ENCODE results near the gene MPND.

Gene MPND

GRCh38 chr19:4371247-4372164 lies 28.1 kb downstream of the MPND start:
- Histone ChIP-seq H3K4me3 (ENCODE audit: low read depth in 1 of 5, low read length in 5 of 5) (no peak overlapping the region), H3K4me1 (ENCODE audit: control insufficient read depth in 5 of 5, insufficient read depth in 5 of 5, low read length in 5 of 5) (peaks cover 35 to 94% (median 91%) of the 10 kb centered on the region in 5 donors), H3K27me3 (ENCODE audit: control insufficient read depth in 5 of 5, insufficient read depth in 4 of 5, low read length in 5 of 5) (no peaks in the 10 kb centered on the region), H3K9me3 (ENCODE audit: control insufficient read depth in 5 of 5, low read length in 5 of 5) (no peaks in the 10 kb centered on the region), H3K27ac (ENCODE audit: low read depth, low read length) (peak overlapping the region; percentile 46), H3K36me3 (ENCODE audit: control insufficient read depth in 5 of 5, insufficient read depth in 5 of 5, low read length in 5 of 5) (peaks cover 0 to 21% (median 9%) of the 10 kb centered on the region in 5 donors), H3K9ac (ENCODE audit: low read length in 5 of 5) (peak overlapping the region in 3 of 5 donors; percentile 22 to 68 (median 36))

- Histone ChIP-seq H3K36me3 (ENCODE audit: control insufficient read depth in 5 of 5, insufficient read depth in 5 of 5, low read length in 5 of 5) (peaks cover 0 to 23% (median 5%) of the 10 kb centered on the region in 5 donors), H3K27ac (ENCODE audit: low read depth, low read length) (peak overlapping the region; percentile 95), H3K27me3 (ENCODE audit: control insufficient read depth in 5 of 5, insufficient read depth in 4 of 5, low read length in 5 of 5) (no peaks in the 10 kb centered on the region), H3K4me1 (ENCODE audit: control insufficient read depth in 5 of 5, insufficient read depth in 5 of 5, low read length in 5 of 5) (peaks cover 36 to 100% (median 99%) of the 10 kb centered on the region in 5 donors), H3K9me3 (ENCODE audit: control insufficient read depth in 5 of 5, low read length in 5 of 5) (no peaks in the 10 kb centered on the region), H3K9ac (ENCODE audit: low read length in 5 of 5) (peak overlapping the region in 2 of 5 donors; percentile 5 to 68), H3K4me3 (ENCODE audit: low read depth in 1 of 5, low read length in 5 of 5) (no peak overlapping the region)
Observed at GRCh38 chr19:4372165-4373012, 29.0 kb downstream of the MPND start.

- H3K9ac ChIP-seq (ENCODE audit: low read length in 5 of 5), result peak overlapping the region; percentile 5 to 78 (median 56)
- H3K27ac ChIP-seq (ENCODE audit: low read depth, low read length), result peak overlapping the region; percentile 95
- H3K4me3 ChIP-seq (ENCODE audit: low read depth in 1 of 5, low read length in 5 of 5), result no peak overlapping the region
- no peaks in the 10 kb centered on the region for H3K9me3 ChIP-seq (ENCODE audit: control insufficient read depth in 5 of 5, low read length in 5 of 5)
- peaks cover 0 to 23% (median 3%) of the 10 kb centered on the region in 5 donors for H3K36me3 ChIP-seq (ENCODE audit: control insufficient read depth in 5 of 5, insufficient read depth in 5 of 5, low read length in 5 of 5)
- H3K4me1 ChIP-seq (ENCODE audit: control insufficient read depth in 5 of 5, insufficient read depth in 5 of 5, low read length in 5 of 5), result peaks cover 36 to 98% (median 95%) of the 10 kb centered on the region in 5 donors
- H3K27me3 ChIP-seq (ENCODE audit: control insufficient read depth in 5 of 5, insufficient read depth in 4 of 5, low read length in 5 of 5), result no peaks in the 10 kb centered on the region
Observed at GRCh38 chr19:4373013-4373367, 29.6 kb downstream of the MPND start.

- Histone ChIP-seq H3K9me3 (ENCODE audit: control insufficient read depth in 5 of 5, low read length in 5 of 5) (no peaks in the 10 kb centered on the region), H3K27me3 (ENCODE audit: control insufficient read depth in 5 of 5, insufficient read depth in 4 of 5, low read length in 5 of 5) (no peaks in the 10 kb centered on the region), H3K4me1 (ENCODE audit: control insufficient read depth in 5 of 5, insufficient read depth in 5 of 5, low read length in 5 of 5) (peaks cover 34 to 91% (median 89%) of the 10 kb centered on the region in 5 donors), H3K27ac (ENCODE audit: low read depth, low read length) (peak overlapping the region; percentile 95), H3K36me3 (ENCODE audit: control insufficient read depth in 5 of 5, insufficient read depth in 5 of 5, low read length in 5 of 5) (peaks cover 0 to 25% (median 2%) of the 10 kb centered on the region in 5 donors), H3K4me3 (ENCODE audit: low read depth in 1 of 5, low read length in 5 of 5) (peak overlapping the region in 3 of 5 donors; percentile 10 to 18 (median 17)), H3K9ac (ENCODE audit: low read length in 5 of 5) (peak overlapping the region; percentile 42 to 78 (median 56))
Observed at GRCh38 chr19:4373601-4374497, 30.5 kb downstream of the MPND start.

- H3K36me3 ChIP-seq (ENCODE audit: control insufficient read depth in 5 of 5, insufficient read depth in 5 of 5, low read length in 5 of 5), result peaks cover 0 to 25% (median 2%) of the 10 kb centered on the region in 5 donors
- peaks cover 33 to 91% (median 89%) of the 10 kb centered on the region in 5 donors for H3K4me1 ChIP-seq (ENCODE audit: control insufficient read depth in 5 of 5, insufficient read depth in 5 of 5, low read length in 5 of 5)
- peak overlapping the region; percentile 95 for H3K27ac ChIP-seq (ENCODE audit: low read depth, low read length)
- H3K4me3 ChIP-seq (ENCODE audit: low read depth in 1 of 5, low read length in 5 of 5), result peak overlapping the region in 2 of 5 donors; percentile 17 to 26
- peak overlapping the region; percentile 34 to 78 (median 56) for H3K9ac ChIP-seq (ENCODE audit: low read length in 5 of 5)
- H3K9me3 ChIP-seq (ENCODE audit: control insufficient read depth in 5 of 5, low read length in 5 of 5), result no peaks in the 10 kb centered on the region
- H3K27me3 ChIP-seq (ENCODE audit: control insufficient read depth in 5 of 5, insufficient read depth in 4 of 5, low read length in 5 of 5), result no peaks in the 10 kb centered on the region
Observed at GRCh38 chr19:4374498-4375163, 31.3 kb downstream of the MPND start.

GRCh38 chr19:4375164-4376027 lies 32.0 kb downstream of the MPND start:
- Histone ChIP-seq H3K4me3 (ENCODE audit: low read depth in 1 of 5, low read length in 5 of 5) (peak overlapping the region in 1 of 5 donors; percentile 26), H3K27me3 (ENCODE audit: control insufficient read depth in 5 of 5, insufficient read depth in 4 of 5, low read length in 5 of 5) (no peaks in the 10 kb centered on the region), H3K9ac (ENCODE audit: low read length in 5 of 5) (peak overlapping the region in 3 of 5 donors; percentile 41 to 52 (median 49)), H3K4me1 (ENCODE audit: control insufficient read depth in 5 of 5, insufficient read depth in 5 of 5, low read length in 5 of 5) (peaks cover 34 to 91% (median 89%) of the 10 kb centered on the region in 5 donors), H3K27ac (ENCODE audit: low read depth, low read length) (peak overlapping the region; percentile 95), H3K36me3 (ENCODE audit: control insufficient read depth in 5 of 5, insufficient read depth in 5 of 5, low read length in 5 of 5) (peaks cover 0 to 25% (median 2%) of the 10 kb centered on the region in 5 donors), H3K9me3 (ENCODE audit: control insufficient read depth in 5 of 5, low read length in 5 of 5) (no peaks in the 10 kb centered on the region)

- H3K27ac ChIP-seq (ENCODE audit: low read depth, low read length), result peak overlapping the region; percentile 95
- no peaks in the 10 kb centered on the region for H3K9me3 ChIP-seq (ENCODE audit: control insufficient read depth in 5 of 5, low read length in 5 of 5)
- no peak overlapping the region for H3K4me3 ChIP-seq (ENCODE audit: low read depth in 1 of 5, low read length in 5 of 5)
- H3K4me1 ChIP-seq (ENCODE audit: control insufficient read depth in 5 of 5, insufficient read depth in 5 of 5, low read length in 5 of 5), result peaks cover 32 to 91% (median 89%) of the 10 kb centered on the region in 5 donors
- H3K36me3 ChIP-seq (ENCODE audit: control insufficient read depth in 5 of 5, insufficient read depth in 5 of 5, low read length in 5 of 5), result peaks cover 0 to 22% (median 2%) of the 10 kb centered on the region in 5 donors
- no peak overlapping the region for H3K9ac ChIP-seq (ENCODE audit: low read length in 5 of 5)
- H3K27me3 ChIP-seq (ENCODE audit: control insufficient read depth in 5 of 5, insufficient read depth in 4 of 5, low read length in 5 of 5), result no peaks in the 10 kb centered on the region
Observed at GRCh38 chr19:4376028-4376670, 32.8 kb downstream of the MPND start.

- Histone ChIP-seq H3K9me3 (ENCODE audit: control insufficient read depth in 5 of 5, low read length in 5 of 5) (no peaks in the 10 kb centered on the region), H3K4me1 (ENCODE audit: control insufficient read depth in 5 of 5, insufficient read depth in 5 of 5, low read length in 5 of 5) (peaks cover 32 to 88% (median 86%) of the 10 kb centered on the region in 5 donors), H3K9ac (ENCODE audit: low read length in 5 of 5) (no peak overlapping the region), H3K36me3 (ENCODE audit: control insufficient read depth in 5 of 5, insufficient read depth in 5 of 5, low read length in 5 of 5) (peaks cover 0 to 20% (median 0%) of the 10 kb centered on the region in 5 donors), H3K27ac (ENCODE audit: low read depth, low read length) (peak overlapping the region; percentile 23), H3K27me3 (ENCODE audit: control insufficient read depth in 5 of 5, insufficient read depth in 4 of 5, low read length in 5 of 5) (no peaks in the 10 kb centered on the region), H3K4me3 (ENCODE audit: low read depth in 1 of 5, low read length in 5 of 5) (no peak overlapping the region)
Observed at GRCh38 chr19:4376671-4376990, 33.3 kb downstream of the MPND start.

Data from subcutaneous abdominal adipose tissue (tissue), 5 donors.